K562 (cell line): ENCODE measurements around the gene MARS1. TPM values are rescaled to one million over a fixed set of nuclear protein-coding genes. Genes with fewer than 3 reads are reported as not detected.
A peak's percentile ranks its signal among the peaks of the same experiment; 100 is the strongest.

Source experiments
- BMI1 ChIP-seq: fragments of 150-350 bp; IDR thresholded peaks from 2 replicates; pipeline ENCODE4 v1.6.1; 2014; ENCODE audit warnings: low read length
- CBX5 ChIP-seq: IDR thresholded peaks from 2 replicates; pipeline ENCODE4 v1.6.1; 2014; ENCODE audit warnings: low read depth, borderline replicate concordance
- CHD1 ChIP-seq: fragments of 200-600 bp; sonication (generic); IDR thresholded peaks from one replicate; pipeline ENCODE4 v1.6.1; 2012; ENCODE audit warnings: mild to moderate bottlenecking, moderate library complexity, low read length, inconsistent platforms
- CREB1 ChIP-seq, 2 experiments: sonication (generic) in 1 of 2; formaldehyde crosslinking in 1 of 2; IDR thresholded peaks; 2 replicates each; pipeline versions ENCODE4 v1.6.1 to v1.8.0; 2012 to 2022; ENCODE audit warnings: inconsistent platforms in 1 of 2, mild to moderate bottlenecking in 1 of 2, missing genetic modification reagents in 1 of 2, moderate library complexity in 1 of 2
- MBD2 ChIP-seq: sonication (generic); IDR thresholded peaks from 2 replicates; pipeline ENCODE4 v1.6.1; 2016; ENCODE audit warnings: low read depth, borderline replicate concordance
- MTF1 ChIP-seq: fragments of 250-450 bp; sonication (Bioruptor Pico); IDR thresholded peaks from 2 replicates; pipeline ENCODE4 v1.9.0; 2021; ENCODE audit warnings: moderate library complexity, mild to moderate bottlenecking, inconsistent platforms, borderline replicate concordance
- RBFOX2 ChIP-seq: fragments of 200-400 bp; formaldehyde crosslinking; IDR thresholded peaks from 2 replicates; pipeline ENCODE4 v1.6.1; 2017; ENCODE audit warnings: low read depth, mild to moderate bottlenecking, low read length, moderate library complexity
- RBM17 ChIP-seq: fragments of 200-400 bp; formaldehyde crosslinking; IDR thresholded peaks from 2 replicates; pipeline ENCODE4 v1.6.1; 2017; ENCODE audit warnings: low read depth, mild to moderate bottlenecking, low read length, borderline replicate concordance
- TCF3 ChIP-seq: sonication (generic); formaldehyde crosslinking; IDR thresholded peaks from 2 replicates; pipeline ENCODE4 v1.4.0; 2020; ENCODE audit warnings: mild to moderate bottlenecking, missing genetic modification reagents
- ZBTB11 ChIP-seq, 3 experiments: fragments of 200-800 bp in 1 of 3; fragments of 250-450 bp in 1 of 3; fragments of 450-650 bp in 1 of 3; sonication (Bioruptor Pico) in 1 of 3; sonication (Bioruptor generic) in 1 of 3; formaldehyde crosslinking in 1 of 3; IDR thresholded peaks; 2 replicates each; pipeline versions ENCODE4 v1.6.1 to v1.8.0; 2016 to 2022; ENCODE audit warnings: mild to moderate bottlenecking in 2 of 3, missing genetic modification characterization in 2 of 3, missing compliant biosample characterization in 1 of 3, moderate library complexity in 1 of 3
- polyA plus RNA-seq, 8 experiments: library from polyadenylated mRNA; depleted of rRNA in 4 of 8; stranded (reverse) in 5 of 8; unstranded in 3 of 8; fragments of >200 nt; fragmentation: Nextera tagmentation in 2 of 8; fragmentation: Illumina TruSeq in 1 of 8; extraction: Ambion mirVana in 2 of 8; extraction: Trizol in 1 of 8; gene quantifications; 2 replicates each; pipeline versions ENCODE4 v1.2.1 to v1.2.3, GENCODE V29; 2011 to 2014; ENCODE audit warnings: inconsistent platforms in 1 of 8, missing spikeins in 1 of 8
- total RNA-seq, 7 experiments: library from RNA; depleted of rRNA in 6 of 7; stranded (reverse); fragments of >200 nt in 6 of 7; fragmentation: Illumina TruSeq in 2 of 7; extraction: Trizol in 2 of 7; gene quantifications; 2 replicates each; pipeline versions ENCODE4 v1.2.1 to v1.2.3, GENCODE V29; 2011 to 2021; ENCODE audit warnings: low replicate concordance in 1 of 7

MARS1 gene
- total and polyA plus RNA-seq, 9 of the 15 experiments (the other 6 are each of a cell fraction or from before 2014, with no cell fraction given): 117 to 382 (median 220) TPM

GRCh38 chr12:57460841-57461275 lies 27.0 kb upstream of the MARS1 start (continued):
- TF ChIP-seq RBM17 (no peak), ZBTB11 (CRISPR knock-in tag; IDR thresholded peaks at IDR 0.05) (no peak), MBD2 (no peak), CHD1 (peak; percentile 13), TCF3 (CRISPR knock-in tag) (no peak), BMI1 (no peak), RBFOX2 (peak; percentile 50; the same call in 1 of the 2 replicates), CREB1 (IDR thresholded peaks at IDR 0.05) (no peak), CREB1 (CRISPR knock-in tag; IDR thresholded peaks at IDR 0.05) (no peak), CBX5 (no peak), MTF1 (CRISPR knock-in tag) (no peak)
